ENCODE results near the gene NANOS3.

The NANOS3 gene

GRCh38 chr19:13905634-13906520 is 28.9 kb downstream of the NANOS3 start, which contains the start of the genes BRME1 and CC2D1A:
BRME1 (minus strand) TSS chr19:13906117; CDS start chr19:13904892, 1,225 bp downstream.
CC2D1A (plus strand) TSS chr19:13906201; CDS start chr19:13906442, 241 bp downstream.
- H2AFZ ChIP-seq (ENCODE audit: low read length) = peak within 1 kb of the TSS; percentile 98

GRCh38 chr19:13906521-13906904 is 29.6 kb downstream of the NANOS3 start:
- no peak overlapping the region for H3K4ac ChIP-seq (ENCODE audit: low read length)
- no peak overlapping the region for H2AK5ac ChIP-seq (ENCODE audit: low read depth, low read length)
- no peak overlapping the region for H3K27ac ChIP-seq (replicated peaks; ENCODE audit: low read length)
- H3K4me3 ChIP-seq (ENCODE audit: low read length in 2 of 2) = peak overlapping the region; percentile 96
- no peak overlapping the region for H3K14ac ChIP-seq (ENCODE audit: low read length)
- no peak overlapping the region for H2BK120ac ChIP-seq (ENCODE audit: low read depth, low read length)
- no peak overlapping the region for H2BK15ac ChIP-seq (ENCODE audit: low read length)
- peaks cover 0 to 2% of the 10 kb centered on the region in 2 donors for H3K9me3 ChIP-seq (replicated peaks in 1 of 2; ENCODE audit: control insufficient read depth in 2 of 2, insufficient read depth in 1 of 2, low read depth in 1 of 2, low read length in 2 of 2)
- H4K8ac ChIP-seq (ENCODE audit: low read depth, low read length) = no peak overlapping the region
- H3K79me1 ChIP-seq (ENCODE audit: low read depth, low read length) = no peaks in the 10 kb centered on the region
- H2BK5ac ChIP-seq (ENCODE audit: low read length) = no peak overlapping the region
- H3K9ac ChIP-seq (ENCODE audit: low read depth, low read length, poor library complexity) = peak overlapping the region; percentile 93
- H3K4me1 ChIP-seq (ENCODE audit: control insufficient read depth in 2 of 2, insufficient read depth in 1 of 2, low read depth in 1 of 2, low read length in 2 of 2) = peaks cover 5% of the 10 kb centered on the region in 2 donors
- no peaks in the 10 kb centered on the region for H3K27me3 ChIP-seq (ENCODE audit: control insufficient read depth in 3 of 3, insufficient read depth in 3 of 3, low read depth in 1 of 3, low read length in 3 of 3)
- H2AFZ ChIP-seq (ENCODE audit: low read length) = peak overlapping the region; percentile 98
- no peak overlapping the region for H2BK12ac ChIP-seq (ENCODE audit: low read length)
- H3K18ac ChIP-seq (ENCODE audit: low read length) = peak overlapping the region; percentile 97
- DNase-seq (ENCODE audit: low spot score) = no peak
- H3K36me3 ChIP-seq (replicated peaks in 1 of 2; ENCODE audit: control insufficient read depth in 2 of 2, insufficient read depth in 2 of 2, low read length in 2 of 2) = peaks cover 7 to 17% of the 10 kb centered on the region in 2 donors
- no peak overlapping the region for H4K91ac ChIP-seq (ENCODE audit: low read depth, low read length, poor library complexity)
- H3K23ac ChIP-seq (ENCODE audit: low read depth, low read length, poor library complexity) = peak overlapping the region; percentile 9
- WGBS, 2 donors (ENCODE audit: extremely low coverage in 2 of 2, insufficient read length in 2 of 2, insufficient replicate concordance in 1 of 2) = no CpG with 5 or more reads among the region's 13 CpGs
- peak overlapping the region; percentile 78 for H3K4me2 ChIP-seq (ENCODE audit: insufficient read depth, low read length, poor library complexity, severe bottlenecking)

More at GRCh38 chr19:13905634-13906520, 28.9 kb downstream of the NANOS3 start, which contains the start of the genes BRME1 and CC2D1A:
- H3K27ac ChIP-seq (replicated peaks; ENCODE audit: low read length) = no peak within 1 kb of the TSS
- no peak within 1 kb of the TSS for H4K91ac ChIP-seq (ENCODE audit: low read depth, low read length, poor library complexity)
- peak within 1 kb of the TSS; percentile 19 for H4K8ac ChIP-seq (ENCODE audit: low read depth, low read length)
- H3K9ac ChIP-seq (ENCODE audit: low read depth, low read length, poor library complexity) = peak within 1 kb of the TSS; percentile 93
- H3K4me2 ChIP-seq (ENCODE audit: insufficient read depth, low read length, poor library complexity, severe bottlenecking) = peak within 1 kb of the TSS; percentile 78
- peaks cover 6 to 13% of the 10 kb centered on the region in 2 donors for H3K36me3 ChIP-seq (replicated peaks in 1 of 2; ENCODE audit: control insufficient read depth in 2 of 2, insufficient read depth in 2 of 2, low read length in 2 of 2)
- no CpG with 5 or more reads among the region's 86 CpGs for WGBS, 2 donors (ENCODE audit: extremely low coverage in 2 of 2, insufficient read length in 2 of 2, insufficient replicate concordance in 1 of 2)
- peak within 1 kb of the TSS; percentile 75 for H2BK5ac ChIP-seq (ENCODE audit: low read length)
- H2AK5ac ChIP-seq (ENCODE audit: low read depth, low read length) = peak within 1 kb of the TSS; percentile 71
- no peak within 1 kb of the TSS for H2BK120ac ChIP-seq (ENCODE audit: low read depth, low read length)
- H3K23ac ChIP-seq (ENCODE audit: low read depth, low read length, poor library complexity) = peak within 1 kb of the TSS; percentile 75
- peaks cover 0 to 2% of the 10 kb centered on the region in 2 donors for H3K9me3 ChIP-seq (replicated peaks in 1 of 2; ENCODE audit: control insufficient read depth in 2 of 2, insufficient read depth in 1 of 2, low read depth in 1 of 2, low read length in 2 of 2)
- no peaks in the 10 kb centered on the region for H3K79me1 ChIP-seq (ENCODE audit: low read depth, low read length)
- H3K14ac ChIP-seq (ENCODE audit: low read length) = peak within 1 kb of the TSS; percentile 90
- peak within 1 kb of the TSS; percentile 96 for H3K4me3 ChIP-seq (ENCODE audit: low read length in 2 of 2)
- peak within 1 kb of the TSS; percentile 97 for H3K18ac ChIP-seq (ENCODE audit: low read length)
- peak within 1 kb of the TSS; percentile 93 for H2BK15ac ChIP-seq (ENCODE audit: low read length)
- no peak within 1 kb of the TSS for H2BK12ac ChIP-seq (ENCODE audit: low read length)
- H3K4me1 ChIP-seq (ENCODE audit: control insufficient read depth in 2 of 2, insufficient read depth in 1 of 2, low read depth in 1 of 2, low read length in 2 of 2) = peaks cover 5% of the 10 kb centered on the region in 2 donors
- no peaks in the 10 kb centered on the region for H3K27me3 ChIP-seq (ENCODE audit: control insufficient read depth in 3 of 3, insufficient read depth in 3 of 3, low read depth in 1 of 3, low read length in 3 of 3)
- H3K4ac ChIP-seq (ENCODE audit: low read length) = no peak within 1 kb of the TSS
- peak; percentile 71 for DNase-seq (ENCODE audit: low spot score)

GRCh38 chr19:13906910-13907309 is 30.0 kb downstream of the NANOS3 start:
- no peak overlapping the region for H3K23ac ChIP-seq (ENCODE audit: low read depth, low read length, poor library complexity)
- no peaks in the 10 kb centered on the region for H3K27me3 ChIP-seq (ENCODE audit: control insufficient read depth in 3 of 3, insufficient read depth in 3 of 3, low read depth in 1 of 3, low read length in 3 of 3)
- no peak overlapping the region for H3K4ac ChIP-seq (ENCODE audit: low read length)
- H2AFZ ChIP-seq (ENCODE audit: low read length) = peak overlapping the region; percentile 98
- H2BK120ac ChIP-seq (ENCODE audit: low read depth, low read length) = no peak overlapping the region
- no peak overlapping the region for H3K14ac ChIP-seq (ENCODE audit: low read length)
- H2AK5ac ChIP-seq (ENCODE audit: low read depth, low read length) = no peak overlapping the region
- peak overlapping the region; percentile 78 for H3K4me2 ChIP-seq (ENCODE audit: insufficient read depth, low read length, poor library complexity, severe bottlenecking)
- no peak for DNase-seq (ENCODE audit: low spot score)
- H4K91ac ChIP-seq (ENCODE audit: low read depth, low read length, poor library complexity) = no peak overlapping the region
- H3K79me1 ChIP-seq (ENCODE audit: low read depth, low read length) = no peaks in the 10 kb centered on the region
- peak overlapping the region; percentile 74 for H3K9ac ChIP-seq (ENCODE audit: low read depth, low read length, poor library complexity)
- peaks cover 7 to 18% of the 10 kb centered on the region in 2 donors for H3K36me3 ChIP-seq (replicated peaks in 1 of 2; ENCODE audit: control insufficient read depth in 2 of 2, insufficient read depth in 2 of 2, low read length in 2 of 2)
- peaks cover 5% of the 10 kb centered on the region in 2 donors for H3K4me1 ChIP-seq (ENCODE audit: control insufficient read depth in 2 of 2, insufficient read depth in 1 of 2, low read depth in 1 of 2, low read length in 2 of 2)
- no CpG with 5 or more reads among the region's 5 CpGs for WGBS, 2 donors (ENCODE audit: extremely low coverage in 2 of 2, insufficient read length in 2 of 2, insufficient replicate concordance in 1 of 2)
- H2BK12ac ChIP-seq (ENCODE audit: low read length) = no peak overlapping the region
- H2BK15ac ChIP-seq (ENCODE audit: low read length) = no peak overlapping the region
- peaks cover 0 to 2% of the 10 kb centered on the region in 2 donors for H3K9me3 ChIP-seq (replicated peaks in 1 of 2; ENCODE audit: control insufficient read depth in 2 of 2, insufficient read depth in 1 of 2, low read depth in 1 of 2, low read length in 2 of 2)
- H4K8ac ChIP-seq (ENCODE audit: low read depth, low read length) = no peak overlapping the region
- H3K4me3 ChIP-seq (ENCODE audit: low read length in 2 of 2) = peak overlapping the region in 1 of 2 donors; percentile 96
- H2BK5ac ChIP-seq (ENCODE audit: low read length) = no peak overlapping the region
- H3K27ac ChIP-seq (replicated peaks; ENCODE audit: low read length) = no peak overlapping the region
- H3K18ac ChIP-seq (ENCODE audit: low read length) = no peak overlapping the region

GRCh38 chr19:13908674-13909073 is 31.7 kb downstream of the NANOS3 start:
- no peak overlapping the region for H2AK5ac ChIP-seq (ENCODE audit: low read depth, low read length)

More at GRCh38 chr19:13908674-13909073, 31.7 kb downstream of the NANOS3 start:
- H3K79me1 ChIP-seq (ENCODE audit: low read depth, low read length) = peaks cover 3% of the 10 kb centered on the region
- H3K36me3 ChIP-seq (replicated peaks in 1 of 2; ENCODE audit: control insufficient read depth in 2 of 2, insufficient read depth in 2 of 2, low read length in 2 of 2) = peaks cover 20 to 35% of the 10 kb centered on the region in 2 donors
- H2BK15ac ChIP-seq (ENCODE audit: low read length) = no peak overlapping the region
- H3K14ac ChIP-seq (ENCODE audit: low read length) = no peak overlapping the region
- no peak overlapping the region for H3K23ac ChIP-seq (ENCODE audit: low read depth, low read length, poor library complexity)
- H3K9ac ChIP-seq (ENCODE audit: low read depth, low read length, poor library complexity) = no peak overlapping the region
- H3K4ac ChIP-seq (ENCODE audit: low read length) = no peak overlapping the region
- no peak overlapping the region for H2BK120ac ChIP-seq (ENCODE audit: low read depth, low read length)
- H2BK5ac ChIP-seq (ENCODE audit: low read length) = no peak overlapping the region
- peaks cover 0 to 2% of the 10 kb centered on the region in 2 donors for H3K9me3 ChIP-seq (replicated peaks in 1 of 2; ENCODE audit: control insufficient read depth in 2 of 2, insufficient read depth in 1 of 2, low read depth in 1 of 2, low read length in 2 of 2)
- H3K18ac ChIP-seq (ENCODE audit: low read length) = no peak overlapping the region
- H2BK12ac ChIP-seq (ENCODE audit: low read length) = no peak overlapping the region
- no CpG with 5 or more reads among the region's 8 CpGs for WGBS, 2 donors (ENCODE audit: extremely low coverage in 2 of 2, insufficient read length in 2 of 2, insufficient replicate concordance in 1 of 2)
- H3K4me1 ChIP-seq (ENCODE audit: control insufficient read depth in 2 of 2, insufficient read depth in 1 of 2, low read depth in 1 of 2, low read length in 2 of 2) = peaks cover 5% of the 10 kb centered on the region in 2 donors
- no peak overlapping the region for H4K8ac ChIP-seq (ENCODE audit: low read depth, low read length)
- H3K27me3 ChIP-seq (ENCODE audit: control insufficient read depth in 3 of 3, insufficient read depth in 3 of 3, low read depth in 1 of 3, low read length in 3 of 3) = no peaks in the 10 kb centered on the region
- H3K27ac ChIP-seq (replicated peaks; ENCODE audit: low read length) = no peak overlapping the region
- DNase-seq (ENCODE audit: low spot score) = no peak
- no peak overlapping the region for H3K4me3 ChIP-seq (ENCODE audit: low read length in 2 of 2)
- no peak overlapping the region for H4K91ac ChIP-seq (ENCODE audit: low read depth, low read length, poor library complexity)
- H2AFZ ChIP-seq (ENCODE audit: low read length) = no peak overlapping the region
- H3K4me2 ChIP-seq (ENCODE audit: insufficient read depth, low read length, poor library complexity, severe bottlenecking) = no peak overlapping the region

All from neuronal stem cell (in vitro differentiated cells).